SW 1271 (cell line): Measurements from ENCODE around the gene LCT.
"Not testable (repeated sequence)": the region's sequence is repeated elsewhere in the genome, so short reads cannot be mapped to it uniquely, and the experiment has no call there.

ENCODE experiments used
- DNase-seq, 2 experiments: peaks; one replicate each; lab custom pipeline; 2025; lab: John Stamatoyannopoulos, UW

Gene LCT

DNA sequence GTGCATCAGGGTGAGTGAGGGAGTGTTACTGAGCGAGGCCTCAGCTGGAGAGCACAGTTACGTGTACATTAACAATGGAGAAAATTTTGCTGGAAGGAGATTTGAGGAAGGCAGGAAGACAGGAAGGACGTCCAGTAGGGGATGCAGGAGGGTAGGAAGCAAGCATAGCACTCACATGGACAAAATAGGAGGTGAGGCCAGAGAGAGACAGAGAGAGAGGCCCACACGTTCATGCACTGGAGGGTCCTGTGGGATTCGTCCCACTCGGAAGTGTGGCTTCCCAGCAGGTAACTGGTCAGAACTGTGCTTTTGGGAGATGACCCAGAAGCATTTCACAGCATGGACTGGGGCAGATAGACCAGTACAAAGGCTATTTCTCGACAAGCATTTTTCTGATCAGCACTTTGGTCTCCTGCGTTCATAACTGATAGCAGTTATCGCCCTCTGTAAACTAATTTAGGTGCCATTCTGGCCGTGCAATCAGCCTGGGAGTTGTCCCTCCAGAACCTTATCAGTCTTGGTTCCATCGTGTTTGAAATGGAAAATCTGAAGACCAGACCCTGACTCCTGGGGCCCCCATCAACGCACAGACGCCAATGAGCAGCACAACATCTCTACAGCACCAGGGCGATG is 5.7 kb downstream of the LCT start:
- DNase-seq = no peak

- DNase-seq = no peak
Measured at GRCh38 chr2:135829378-135830135, 7.4 kb downstream of the LCT start.

GRCh38 chr2:135826544-135826943 is 10.4 kb downstream of the LCT start:
- DNase-seq = no peak

- no peak for DNase-seq
Measured at GRCh38 chr2:135825550-135826176, 11.3 kb downstream of the LCT start.

DNA sequence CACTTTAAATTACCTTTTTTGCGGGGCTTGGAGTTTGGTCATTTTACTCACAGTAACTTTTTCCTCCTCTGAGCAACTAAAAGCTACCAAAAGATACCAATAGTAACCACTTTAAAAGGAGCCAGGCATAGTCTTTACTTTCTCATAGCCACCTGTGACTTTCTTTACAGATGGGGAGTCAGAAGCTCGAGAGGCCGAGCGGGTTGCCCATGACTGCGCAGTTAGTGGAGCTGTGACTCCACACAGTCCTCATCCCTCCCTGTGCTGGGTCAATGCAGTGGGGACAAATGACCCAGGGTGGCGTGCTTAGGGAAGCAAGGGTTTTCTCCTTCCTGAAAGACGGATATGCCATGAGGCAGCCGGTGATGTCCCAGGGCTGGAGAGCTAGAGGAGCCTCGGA is 11.9 kb downstream of the LCT start:
- no peak for DNase-seq

- DNase-seq = no peak
Measured at GRCh38 chr2:135822855-135823254, 14.1 kb downstream of the LCT start.

- DNase-seq = no peak
Measured at GRCh38 chr2:135821190-135821589, 15.8 kb downstream of the LCT start.

DNA sequence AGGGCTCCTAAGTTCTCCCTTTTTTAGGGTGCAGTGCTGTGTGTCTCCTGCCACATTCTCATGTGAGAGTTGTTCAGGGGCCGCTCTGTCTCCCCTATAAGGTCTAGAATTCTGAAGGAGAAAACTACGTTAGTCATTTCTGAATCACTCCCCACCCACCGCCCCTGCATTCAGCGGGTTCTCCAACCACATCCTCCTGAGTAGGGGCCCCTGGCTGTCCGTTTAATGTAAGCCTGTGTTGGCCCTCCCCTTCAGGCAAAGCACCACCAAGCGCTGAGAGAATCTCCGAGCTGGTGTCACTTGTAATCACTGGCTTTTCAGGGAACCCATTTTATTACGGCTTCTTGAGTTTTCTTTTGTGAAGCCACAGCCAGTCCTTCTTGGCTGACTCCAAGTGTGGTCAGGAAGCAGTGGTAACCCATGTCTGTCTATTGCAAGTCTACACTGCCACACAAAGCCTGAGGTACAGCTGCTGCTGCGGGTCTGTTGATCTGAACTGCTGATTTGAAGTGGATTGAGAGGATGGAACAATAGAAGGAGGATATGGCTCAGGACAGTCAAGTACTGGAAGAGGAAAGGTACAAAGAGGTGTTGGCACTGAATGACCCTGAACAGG is 16.9 kb downstream of the LCT start:
- no peak for DNase-seq

DNA sequence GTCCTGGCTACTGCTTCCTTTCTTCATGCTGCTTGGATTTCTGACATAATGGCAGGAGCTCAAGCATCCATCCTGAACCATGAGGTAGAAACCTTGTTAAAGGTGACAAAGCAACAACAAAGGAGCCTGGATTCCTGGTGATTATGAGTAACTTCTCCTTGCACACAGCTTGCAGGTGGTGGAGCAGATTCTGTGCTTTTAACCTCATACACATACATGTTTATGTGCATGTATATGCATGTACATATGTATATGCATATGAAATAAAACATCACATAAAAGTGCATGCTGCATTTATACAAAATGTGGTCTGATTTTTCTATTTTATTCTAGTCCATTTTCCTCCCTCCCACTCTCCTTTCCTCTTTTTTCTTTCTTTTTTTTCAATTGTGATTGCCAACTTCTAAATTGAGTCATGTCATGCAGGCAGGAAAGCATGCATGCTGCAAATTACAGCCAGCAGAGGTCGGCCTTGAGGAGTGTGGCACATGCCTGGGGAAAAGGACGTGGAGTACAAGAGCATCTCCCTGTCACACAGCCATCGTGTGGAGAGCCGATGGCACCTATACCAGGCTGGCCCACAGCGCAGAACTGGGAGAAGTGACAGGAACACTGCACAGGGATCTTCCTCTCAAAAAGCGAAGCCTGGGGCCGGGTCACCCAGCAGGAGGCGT is 17.9 kb downstream of the LCT start:
- no peak for DNase-seq

DNA sequence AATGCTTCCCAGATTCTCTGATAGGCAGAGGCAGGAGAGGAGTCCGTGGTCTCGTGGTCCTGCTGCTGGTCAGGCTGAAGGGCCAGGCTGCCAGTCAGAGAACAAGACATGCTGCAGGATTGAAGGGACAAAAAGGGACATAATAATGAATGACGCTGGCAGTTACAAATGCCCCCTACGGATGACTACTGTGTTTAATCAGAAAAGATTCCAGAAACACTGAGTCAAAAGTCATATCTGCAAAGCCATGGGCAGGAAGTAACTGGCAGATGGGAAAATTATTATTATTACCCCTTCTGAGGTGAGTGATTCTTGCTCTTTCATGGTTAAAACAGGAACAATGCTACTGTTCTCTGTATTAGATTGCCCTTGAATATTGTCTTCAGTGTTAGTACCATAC is 19.0 kb downstream of the LCT start:
- no peak for DNase-seq

GRCh38 chr2:135817466-135817865 is 19.5 kb downstream of the LCT start:
- DNase-seq = no peak

GRCh38 chr2:135815269-135815668 is 21.7 kb downstream of the LCT start:
- DNase-seq = no peak

DNA sequence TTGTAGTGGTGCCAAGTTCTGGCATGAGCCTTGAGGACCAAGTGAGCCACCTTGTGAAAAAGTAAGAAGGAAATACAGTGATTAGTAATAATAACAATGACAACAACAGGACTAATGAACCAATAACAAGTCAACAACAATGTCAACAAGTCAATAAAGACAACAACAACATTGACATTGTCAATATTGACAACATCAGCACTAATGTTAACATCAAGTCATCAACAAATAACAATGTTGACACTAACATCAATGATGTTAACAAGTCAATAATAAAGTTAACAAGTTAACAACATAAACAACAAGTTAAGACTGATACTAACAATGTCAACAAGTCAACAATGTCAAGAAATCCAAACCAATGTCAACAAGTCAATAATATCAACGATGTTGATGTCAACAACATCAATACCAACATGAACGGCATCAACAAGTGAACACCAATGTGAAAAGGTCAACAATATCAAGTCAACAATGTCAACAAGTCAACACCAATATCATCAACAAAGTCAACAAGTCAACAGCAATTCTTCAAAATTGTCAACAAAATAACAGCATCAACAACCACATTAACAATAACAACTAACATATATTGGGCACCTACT is 24.0 kb downstream of the LCT start:
- no peak for DNase-seq

DNA sequence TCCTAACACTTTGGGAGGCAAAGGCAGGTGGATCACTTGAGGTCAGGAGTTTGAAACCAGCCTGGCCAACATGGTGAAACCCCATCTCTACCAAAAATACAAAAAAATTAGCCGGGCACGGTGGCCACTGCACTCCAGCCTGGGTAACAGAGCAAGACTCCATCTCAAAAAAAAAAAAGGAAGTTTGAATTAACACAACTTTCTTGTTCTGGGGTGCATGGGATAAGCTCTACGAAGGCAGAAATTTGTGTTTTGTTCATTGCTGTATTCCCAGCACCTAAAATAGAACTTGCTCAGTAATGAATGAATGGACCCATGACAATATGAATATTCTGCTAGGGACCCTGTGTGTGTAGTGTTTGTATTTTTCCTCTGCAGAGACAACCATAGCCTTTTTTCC is 29.1 kb downstream of the LCT start:
- DNase-seq = not testable (repeated sequence)

DNA sequence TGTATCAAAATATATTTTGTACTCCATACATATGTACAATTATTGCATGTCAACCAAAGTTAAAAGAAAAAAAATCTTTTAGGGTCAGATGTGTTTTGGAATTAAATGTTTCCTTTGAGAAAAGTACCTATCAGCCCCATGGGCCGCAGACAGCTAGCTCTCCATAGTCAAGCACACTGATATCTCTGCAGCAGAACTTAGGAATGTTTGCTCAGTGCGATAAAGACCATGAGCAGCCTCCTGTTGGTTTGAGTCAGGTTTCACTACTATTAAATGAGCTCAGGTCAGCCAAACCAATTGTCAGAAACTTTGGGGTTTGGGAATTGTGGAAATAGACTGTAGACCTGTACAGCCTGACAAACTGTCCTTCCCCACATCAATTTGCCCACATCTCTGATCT is 33.7 kb downstream of the LCT start:
- DNase-seq = no peak

GRCh38 chr2:135802350-135802749 is 34.6 kb downstream of the LCT start:
- DNase-seq = no peak

- no peak for DNase-seq
Measured at GRCh38 chr2:135800513-135801460, 36.2 kb downstream of the LCT start.

DNA sequence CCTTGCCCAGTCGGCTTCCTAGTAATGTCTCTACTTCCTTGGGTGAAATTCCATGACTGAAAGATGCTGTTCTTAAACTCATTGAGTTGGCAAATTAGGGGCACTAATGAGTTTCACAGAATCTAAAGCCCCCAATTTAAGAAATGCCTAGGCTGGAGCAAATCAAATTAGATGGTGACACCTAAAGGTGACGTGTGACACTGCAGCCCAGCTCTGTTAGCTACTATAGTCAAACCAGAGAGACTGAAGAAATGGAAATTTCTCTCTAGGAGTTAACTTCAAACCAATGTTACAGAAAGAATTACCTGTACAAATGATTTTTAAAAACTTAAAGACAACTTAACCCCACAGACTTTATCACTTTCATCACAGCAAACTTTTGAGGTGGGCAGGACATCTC is 37.2 kb downstream of the LCT start:
- DNase-seq = no peak

DNA sequence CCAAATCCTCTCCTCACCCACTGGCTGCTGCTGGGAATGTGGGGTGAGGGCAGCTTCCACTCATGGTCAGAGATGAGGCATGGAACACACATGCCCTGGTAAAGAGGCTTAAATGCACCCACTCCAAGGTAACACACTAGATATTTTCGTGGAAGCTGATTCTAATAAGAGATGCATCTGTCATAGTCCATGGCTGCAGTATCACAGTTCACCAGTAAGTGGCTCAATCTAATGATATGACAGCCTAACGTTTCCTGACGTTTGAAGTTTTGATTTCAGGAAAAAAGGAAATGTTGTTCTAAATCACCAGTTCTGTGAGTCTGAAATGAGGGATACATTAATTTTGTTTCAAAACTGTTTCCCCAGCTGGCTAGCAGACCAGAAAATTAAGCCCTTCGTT is 38.2 kb downstream of the LCT start:
- DNase-seq = no peak

- no peak for DNase-seq
Measured at GRCh38 chr2:135798275-135798705, 38.7 kb downstream of the LCT start.
